HG03280 (cell line): ENCODE data around the gene HELZ.

ENCODE experiments used
- ATAC-seq: cut with Tn5 transposase; IDR thresholded peaks from one replicate; pipeline ENCODE4 v1.9.1; 2021; ENCODE audit warnings: mild to moderate bottlenecking, moderate library complexity; ENCODE audit not compliant: unreplicated experiment

HELZ gene

DNA sequence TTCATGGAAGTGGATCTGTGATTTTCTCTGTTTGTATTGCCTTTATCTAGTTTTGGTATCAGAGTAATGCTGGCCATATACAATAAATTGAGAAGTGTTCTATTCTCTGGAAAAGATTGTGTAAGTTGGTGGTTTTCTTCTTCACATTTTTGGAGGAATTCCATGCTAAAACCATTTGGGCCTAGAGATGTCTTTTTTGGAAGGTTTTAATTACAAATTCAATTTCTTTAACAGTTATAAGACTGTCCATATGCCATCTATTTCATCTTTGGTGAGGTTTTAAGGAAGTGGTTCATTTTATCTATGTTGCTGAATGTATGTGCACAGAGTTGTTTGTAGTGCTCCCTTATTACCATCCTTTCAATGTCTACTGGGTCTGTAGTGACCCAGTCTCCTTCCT is 154.7 kb downstream of the HELZ start:
- no peak for ATAC-seq

DNA sequence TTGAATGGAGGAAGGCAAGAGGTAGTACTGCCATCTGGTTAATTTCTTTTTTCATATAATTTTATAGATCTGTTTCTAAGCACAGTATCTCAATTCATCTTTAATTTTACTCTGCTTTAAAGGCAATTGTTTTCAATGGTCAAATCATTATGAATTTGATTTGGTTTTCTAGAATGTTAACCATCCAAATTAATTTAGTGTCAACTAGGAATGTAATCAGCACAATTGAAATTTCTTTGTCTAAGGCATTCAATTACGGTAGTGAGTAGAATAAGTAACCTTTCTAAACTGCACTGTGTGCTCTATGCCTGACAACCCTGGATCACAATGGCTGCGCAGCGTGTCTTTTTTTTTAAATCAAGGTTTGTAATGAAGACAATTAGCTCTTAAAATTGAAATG is 156.4 kb downstream of the HELZ start:
- no peak for ATAC-seq

DNA sequence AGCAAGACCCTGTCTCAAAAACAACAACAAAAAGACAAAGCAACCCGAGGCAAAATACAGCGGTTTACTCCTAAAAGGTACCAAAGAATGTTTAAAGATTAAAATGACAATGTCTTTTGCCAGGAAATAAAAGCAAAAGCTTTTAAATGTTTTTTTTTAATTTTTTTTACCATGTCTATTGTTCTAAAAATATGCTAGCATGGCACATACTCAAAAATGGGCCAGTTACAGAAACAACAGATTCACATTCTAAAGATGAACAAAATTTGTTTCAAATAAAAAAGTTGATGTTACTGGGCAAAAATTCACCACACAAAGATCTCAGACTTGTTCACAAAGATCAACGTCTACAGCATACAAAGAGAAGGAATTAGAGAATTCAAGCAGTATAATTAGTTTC is 159.6 kb downstream of the HELZ start:
- ATAC-seq = no peak

DNA sequence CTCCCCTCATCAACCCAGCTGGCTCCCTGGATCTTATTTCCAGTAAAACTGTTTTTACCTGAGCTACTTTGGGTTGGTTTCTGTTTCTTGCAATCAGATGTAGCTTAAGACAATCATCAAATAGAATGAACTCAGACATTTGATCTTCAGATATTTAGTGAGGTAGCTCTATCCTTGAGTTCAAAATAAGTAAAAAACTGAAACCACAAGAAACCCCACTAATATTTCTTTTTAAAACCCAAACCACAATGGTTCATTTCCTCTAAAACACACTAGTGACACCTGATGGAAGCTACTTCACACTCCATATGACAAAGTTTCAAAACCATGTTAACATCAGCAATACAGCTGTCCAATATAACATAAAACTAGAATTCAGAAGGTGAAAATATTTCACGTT is 162.9 kb downstream of the HELZ start:
- ATAC-seq = peak; percentile 78

DNA sequence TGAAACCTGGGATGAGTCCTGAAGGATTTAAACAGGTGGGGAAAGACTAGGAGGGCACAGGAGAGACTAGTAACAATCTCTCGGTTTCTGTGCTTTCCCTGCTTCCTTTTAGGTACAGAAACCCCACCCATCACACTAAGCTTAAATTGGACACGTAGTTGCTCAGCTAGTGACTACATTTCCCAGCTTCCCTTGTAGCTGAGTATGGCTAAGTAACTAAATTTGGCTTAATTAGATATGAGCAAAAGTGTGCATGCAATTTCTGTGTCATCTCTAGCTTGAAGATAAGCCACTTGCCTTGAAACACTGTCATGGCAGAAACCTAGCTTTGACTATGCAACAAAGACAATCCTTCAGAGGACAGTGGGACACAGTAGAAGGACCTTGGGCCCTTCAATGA is 164.2 kb downstream of the HELZ start:
- ATAC-seq = no peak

DNA sequence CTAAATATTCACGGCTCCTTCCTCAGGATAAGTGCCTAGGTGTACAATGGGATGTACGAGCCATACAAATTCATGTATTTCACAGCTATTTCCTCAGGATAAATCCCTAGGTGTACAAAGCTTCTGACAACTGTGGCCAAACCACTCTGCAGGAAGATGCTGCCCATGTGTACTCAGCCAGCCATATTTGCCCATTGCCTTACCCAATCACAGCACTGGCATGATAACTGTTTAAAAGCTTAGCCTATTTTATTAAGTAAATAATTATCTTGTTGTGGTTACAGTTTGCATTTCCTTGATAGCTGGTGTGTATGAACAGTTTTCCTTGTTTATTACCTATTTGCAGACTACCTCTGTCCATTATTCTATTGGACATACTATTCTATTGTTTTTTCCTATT is 165.5 kb downstream of the HELZ start:
- no peak for ATAC-seq

DNA sequence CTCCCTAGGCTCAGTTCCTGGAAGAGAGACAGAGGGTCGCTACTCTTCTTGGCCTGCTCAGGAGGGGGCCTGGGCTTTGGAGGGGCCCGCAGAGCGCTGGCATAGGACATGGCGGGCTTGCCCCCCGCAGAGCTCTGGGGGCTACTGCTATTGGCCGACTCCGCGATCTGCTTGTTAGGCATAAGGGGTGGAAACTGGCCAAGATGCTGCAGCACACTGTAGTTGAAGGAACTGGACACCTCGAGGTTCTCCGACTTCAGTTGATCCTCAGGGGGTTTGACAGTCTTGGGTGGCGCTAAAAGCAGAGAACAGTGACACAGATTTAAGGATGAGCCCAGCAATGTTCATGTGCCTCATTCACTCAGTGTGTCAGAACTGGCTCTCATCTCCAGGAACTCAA is 166.7 kb downstream of the HELZ start:
- ATAC-seq = no peak

DNA sequence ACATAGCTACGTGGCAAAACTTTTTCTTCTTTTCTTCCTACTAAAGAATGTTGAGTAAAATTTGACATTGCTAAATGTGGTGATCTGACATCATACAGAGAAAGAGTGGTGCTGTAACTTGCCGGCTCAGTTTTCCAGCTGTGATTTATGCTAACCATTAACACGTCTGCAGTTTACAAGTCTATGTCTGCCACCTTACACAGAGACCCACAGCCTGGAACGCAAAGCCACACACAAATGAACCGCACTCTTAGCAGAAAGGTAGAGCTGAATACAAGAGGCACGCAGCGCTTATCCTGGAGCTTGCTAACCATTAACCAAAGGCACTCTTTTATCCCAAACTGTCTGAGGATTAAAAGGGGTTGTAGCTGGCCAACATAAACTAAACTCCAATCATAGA is 168.7 kb downstream of the HELZ start:
- ATAC-seq = no peak

DNA sequence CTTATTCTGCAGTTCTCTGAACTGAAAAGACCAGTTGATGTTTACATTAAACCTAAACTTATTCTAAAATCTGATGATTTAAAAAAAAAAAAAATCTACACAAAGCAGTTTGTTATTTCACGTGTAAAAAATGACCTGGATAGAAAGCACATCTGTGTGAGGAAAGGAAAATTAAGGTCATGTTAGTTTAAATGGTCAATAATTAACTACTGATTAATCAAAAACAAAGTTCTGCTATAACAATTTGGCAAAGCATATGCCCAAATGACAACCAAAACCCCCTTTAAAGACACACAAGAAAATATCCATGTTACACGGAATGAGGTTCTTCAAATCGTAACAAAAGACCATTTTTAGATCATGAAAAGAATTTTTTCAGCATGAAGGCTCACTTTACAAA is 170.2 kb downstream of the HELZ start:
- ATAC-seq = no peak

DNA sequence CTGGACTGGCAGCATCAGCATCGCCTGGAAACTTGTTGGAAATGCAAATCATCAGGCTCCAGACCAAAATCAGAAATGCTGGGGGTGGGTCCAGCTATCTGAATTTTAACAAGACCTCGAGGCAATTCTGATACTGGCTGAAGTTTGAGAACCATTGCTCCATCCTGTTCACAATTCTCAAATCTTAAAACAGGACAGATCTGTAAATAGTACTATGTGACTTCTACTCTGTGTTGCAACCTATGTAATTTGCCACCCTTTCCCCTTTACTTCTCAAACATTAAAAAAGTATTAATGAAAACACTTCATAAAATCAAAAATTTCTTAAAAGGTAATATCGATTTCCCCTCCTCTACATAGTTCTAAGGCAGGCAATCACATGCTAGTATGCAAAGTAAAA is 172.1 kb downstream of the HELZ start:
- no peak for ATAC-seq

DNA sequence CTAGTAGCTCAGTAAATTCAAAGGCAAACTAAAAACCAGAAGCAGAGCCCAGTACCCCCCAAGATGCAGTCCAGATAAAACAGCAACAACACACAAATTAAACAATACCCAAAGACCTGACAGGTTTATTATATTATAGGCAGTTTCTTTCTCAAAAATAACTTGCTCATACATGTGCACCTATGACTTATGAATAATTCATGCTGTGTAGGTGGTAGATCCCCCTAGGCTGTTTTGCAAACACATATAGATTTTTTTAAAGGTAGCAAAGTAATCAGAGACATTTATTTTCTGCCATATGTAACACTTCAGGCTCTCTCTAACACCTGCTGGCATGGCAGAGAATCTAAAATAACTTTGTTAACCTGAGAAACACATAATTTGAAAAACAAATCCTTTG is 173.4 kb downstream of the HELZ start:
- ATAC-seq = no peak

DNA sequence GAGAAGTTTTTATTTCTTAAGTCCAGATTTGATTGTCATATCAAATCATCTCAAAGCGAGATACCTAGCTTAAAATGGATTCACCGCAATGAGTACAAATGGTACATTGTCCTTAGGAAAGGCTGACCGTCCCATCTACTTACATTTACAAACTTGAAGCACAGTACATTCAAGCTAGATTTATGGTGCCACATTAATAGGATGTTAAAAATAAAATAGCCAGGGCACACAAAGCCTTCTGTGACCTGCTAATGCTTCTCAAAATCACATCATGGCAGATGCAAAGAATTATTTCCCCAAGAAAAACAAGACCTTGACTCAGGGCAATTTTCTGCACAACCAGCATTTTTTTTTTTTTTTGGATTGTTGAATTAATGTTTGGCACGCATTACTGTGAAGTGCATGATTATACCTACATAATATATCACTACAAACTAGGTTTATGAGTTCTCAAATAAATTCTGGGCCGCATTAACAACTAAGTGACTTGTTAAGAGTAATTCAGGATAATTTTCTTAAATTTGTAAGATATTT is 175.3 kb downstream of the HELZ start:
- ATAC-seq = no peak

DNA sequence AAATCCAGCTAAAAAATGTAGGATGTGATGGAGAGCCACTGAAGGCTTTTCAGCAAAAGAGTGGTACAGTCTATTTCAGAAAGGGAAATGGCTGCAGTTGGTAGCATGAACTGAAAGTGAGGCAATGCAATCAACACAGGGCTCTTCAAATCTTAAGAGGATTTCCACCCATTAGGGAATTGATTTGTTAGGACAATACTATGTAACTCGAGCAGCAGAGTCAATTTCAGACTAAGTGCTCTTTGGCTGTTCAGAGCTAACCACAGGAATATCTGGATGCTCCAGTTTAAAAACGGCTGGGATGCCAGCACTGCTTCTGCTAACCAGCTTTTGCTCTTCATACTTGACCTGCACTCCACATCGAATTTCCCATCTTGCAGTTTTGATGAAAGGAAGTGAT is 176.0 kb downstream of the HELZ start:
- no peak for ATAC-seq

DNA sequence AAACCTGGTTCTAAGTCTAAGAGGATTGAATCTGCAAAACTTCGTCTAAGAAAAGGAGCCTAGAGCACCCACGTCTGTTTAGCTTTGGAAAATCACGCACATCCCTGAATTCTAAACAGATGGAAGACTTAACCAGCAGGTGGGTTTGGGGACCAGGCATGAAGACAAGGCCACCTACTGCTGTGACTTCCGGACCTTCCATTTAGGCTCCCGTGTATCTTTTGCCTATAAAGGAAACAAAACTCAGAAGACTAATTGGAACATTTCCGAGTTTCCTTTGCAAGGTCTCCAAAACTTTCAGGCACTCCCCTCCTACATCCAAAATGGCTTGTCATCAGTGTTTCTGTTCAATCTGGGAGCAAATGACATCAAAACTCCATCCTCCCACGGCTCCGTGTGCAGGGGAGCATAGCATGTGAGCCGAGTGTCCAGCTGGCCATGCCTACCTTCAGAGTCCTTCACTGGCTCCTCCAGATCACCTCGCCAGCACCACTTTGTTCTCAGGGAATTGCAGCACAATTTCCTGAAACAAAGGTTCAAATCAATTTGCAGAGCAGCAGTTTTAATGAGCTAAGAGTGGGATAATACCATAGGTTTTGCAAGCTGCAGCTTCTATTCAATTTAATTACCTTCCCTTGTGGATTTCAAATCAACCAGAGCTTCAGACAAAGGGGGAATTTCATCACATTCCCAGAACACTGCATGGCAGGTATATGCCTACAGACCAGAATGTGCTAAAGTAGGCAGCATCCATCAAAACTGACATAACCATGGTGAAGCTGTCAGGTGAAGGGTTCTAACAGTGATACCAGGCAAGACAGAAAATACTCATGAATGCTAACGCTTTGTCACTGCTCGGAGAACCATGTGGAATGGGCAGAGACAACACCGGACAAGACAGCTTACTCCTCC is 177.2 kb downstream of the HELZ start:
- no peak for ATAC-seq

DNA sequence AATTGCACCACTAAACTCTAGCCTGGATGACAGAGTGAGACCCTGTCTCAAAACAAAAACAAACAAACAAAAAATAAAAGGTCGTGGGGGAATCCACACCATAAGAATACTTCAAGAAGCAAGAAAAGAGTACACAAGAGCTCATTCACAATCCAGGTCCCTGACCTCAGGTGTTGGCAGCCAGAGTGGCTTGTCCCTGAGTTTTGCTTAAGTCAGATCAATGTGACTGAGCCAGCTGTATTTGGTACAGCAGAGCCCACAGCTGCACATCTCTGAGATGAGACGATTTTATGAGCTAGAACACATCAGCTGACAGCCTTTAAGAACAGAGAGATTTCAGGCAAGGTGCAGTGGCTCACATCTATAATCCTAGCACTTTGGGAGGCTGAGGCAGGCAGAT is 178.3 kb downstream of the HELZ start:
- ATAC-seq = no peak

DNA sequence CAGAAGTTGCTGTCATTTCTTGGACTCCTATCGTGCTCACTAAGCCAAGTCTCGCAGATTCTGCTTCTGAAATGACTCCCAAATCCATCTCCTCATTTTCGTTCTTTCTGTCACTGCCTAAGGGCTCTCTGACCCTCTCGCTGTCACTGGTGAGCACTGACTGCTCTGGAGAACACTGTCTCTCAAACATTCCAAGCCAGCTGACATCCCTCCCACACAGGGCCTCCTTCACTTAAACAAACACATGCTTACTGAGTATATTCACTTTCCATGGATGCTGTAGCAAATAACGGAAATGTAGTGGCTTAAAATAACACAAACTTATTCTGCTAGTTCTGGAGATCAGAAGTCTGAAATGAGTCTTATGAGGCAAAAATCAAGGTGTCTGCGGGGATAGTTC is 181.9 kb downstream of the HELZ start:
- ATAC-seq = no peak

DNA sequence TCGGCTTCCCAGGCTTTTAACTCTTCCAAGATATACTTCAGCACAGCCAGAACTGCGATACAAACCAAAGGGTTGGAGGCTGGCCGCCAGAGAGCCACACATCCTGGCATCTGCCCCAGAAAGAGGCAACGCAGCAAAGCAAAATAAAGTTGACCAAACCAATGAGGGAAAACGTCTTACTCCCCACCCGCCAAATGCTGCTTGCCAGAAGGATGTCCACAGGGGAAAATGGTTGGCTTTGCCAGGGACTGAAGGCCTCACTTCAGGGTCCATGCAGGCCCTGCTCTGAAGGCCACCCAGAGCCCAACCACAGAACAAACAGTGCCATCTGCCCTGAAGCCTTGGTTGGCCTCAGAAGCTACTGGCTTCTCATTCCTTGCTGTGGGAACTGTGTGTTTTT is 185.6 kb downstream of the HELZ start:
- no peak for ATAC-seq

DNA sequence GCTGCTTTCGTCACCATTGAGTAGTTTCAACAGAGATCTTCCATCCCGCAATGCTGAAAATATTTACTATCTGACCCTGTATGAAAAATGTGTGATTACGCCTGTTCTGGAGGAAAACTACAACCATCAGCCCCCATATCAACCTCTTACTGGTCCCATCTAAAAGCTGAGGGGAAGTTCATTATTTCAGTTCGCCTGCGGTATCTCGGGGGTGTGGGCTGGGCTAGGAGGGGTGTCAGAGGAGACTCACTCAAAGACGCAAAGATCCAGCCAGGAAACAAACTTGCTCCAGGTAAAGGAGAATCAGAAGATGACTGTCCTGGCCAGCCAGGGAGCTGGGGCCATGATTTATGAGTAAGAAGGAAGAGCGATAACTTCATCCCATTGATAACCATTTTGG is 187.0 kb downstream of the HELZ start:
- no peak for ATAC-seq

DNA sequence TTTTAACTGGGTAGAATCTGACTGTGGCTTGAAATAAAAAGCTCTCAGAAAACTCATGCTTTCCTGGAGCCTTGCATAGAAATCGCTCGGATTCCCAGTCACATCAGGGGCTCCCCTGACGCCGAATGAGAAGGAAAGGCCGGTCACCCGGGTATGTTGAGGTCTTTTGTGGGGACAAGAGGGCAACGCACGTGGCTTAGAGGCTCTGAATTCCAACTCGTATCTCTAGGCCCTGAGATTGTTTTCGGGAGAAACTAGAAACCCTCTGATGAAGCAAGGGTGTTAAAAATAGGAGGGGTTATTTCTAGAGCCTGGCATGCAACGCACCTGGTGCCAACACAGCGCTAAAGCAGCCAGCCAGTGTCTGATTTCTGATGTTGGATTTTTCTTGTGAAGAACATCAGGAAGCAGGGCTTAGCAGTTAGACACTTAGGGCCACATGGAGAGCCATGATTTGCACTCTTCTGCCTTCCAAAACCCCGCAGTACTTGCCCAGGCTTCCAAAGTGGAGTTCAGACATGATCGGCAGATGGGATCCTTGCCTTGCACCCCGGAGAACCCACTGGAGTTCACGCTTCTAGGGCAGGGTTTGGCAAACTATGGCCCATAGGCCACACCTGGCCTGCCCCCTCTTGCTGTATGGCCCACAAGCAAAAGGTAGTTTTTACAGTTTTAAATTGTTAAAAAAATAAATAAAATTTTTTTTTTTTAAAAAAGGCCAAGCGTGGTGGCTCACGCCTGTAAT is 188.1 kb downstream of the HELZ start:
- ATAC-seq = no peak

DNA sequence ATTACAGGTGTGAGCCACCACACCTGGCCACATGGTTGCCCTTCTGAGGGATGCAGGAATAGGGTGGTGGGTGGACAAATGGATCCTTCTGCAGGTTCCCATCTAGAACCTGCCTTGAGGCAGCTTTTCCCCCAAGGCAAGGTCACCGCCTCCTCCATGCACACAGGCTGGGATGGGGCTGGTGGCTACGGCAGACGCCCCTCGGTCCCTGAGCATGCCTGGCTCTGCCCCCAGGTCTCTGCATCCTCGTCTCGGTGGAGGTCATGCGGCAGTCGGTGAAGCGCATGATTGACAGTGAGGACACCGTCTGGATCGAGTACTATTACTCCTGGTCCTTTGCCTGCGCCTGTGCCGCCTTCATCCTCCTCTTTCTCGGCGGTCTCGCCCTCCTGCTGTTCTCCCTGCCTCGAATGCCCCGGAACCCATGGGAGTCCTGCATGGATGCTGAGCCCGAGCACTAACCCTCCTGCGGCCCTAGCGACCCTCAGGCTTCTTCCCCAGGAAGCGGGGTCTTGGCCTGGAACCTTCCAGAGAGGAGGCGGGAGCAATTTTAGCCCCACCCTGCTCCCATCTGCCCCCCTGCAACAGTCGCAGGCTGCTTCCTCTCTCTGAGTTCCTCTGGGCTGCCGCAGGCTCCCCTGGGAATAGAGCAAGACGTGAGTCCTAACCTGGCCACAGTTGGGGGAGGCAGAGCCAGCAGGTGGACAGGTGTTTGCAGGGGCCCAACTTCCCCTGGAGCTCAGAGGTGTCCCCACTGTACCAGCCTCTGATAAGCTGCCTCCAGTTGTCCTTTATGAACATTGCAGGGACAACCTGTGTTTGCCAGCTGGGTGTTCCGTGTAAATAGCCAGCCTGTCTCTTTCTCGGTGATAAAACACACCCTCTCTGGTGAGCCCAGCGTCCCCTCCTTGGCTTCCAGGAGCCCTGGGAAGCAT is 188.9 kb downstream of the HELZ start:
- no peak for ATAC-seq

DNA sequence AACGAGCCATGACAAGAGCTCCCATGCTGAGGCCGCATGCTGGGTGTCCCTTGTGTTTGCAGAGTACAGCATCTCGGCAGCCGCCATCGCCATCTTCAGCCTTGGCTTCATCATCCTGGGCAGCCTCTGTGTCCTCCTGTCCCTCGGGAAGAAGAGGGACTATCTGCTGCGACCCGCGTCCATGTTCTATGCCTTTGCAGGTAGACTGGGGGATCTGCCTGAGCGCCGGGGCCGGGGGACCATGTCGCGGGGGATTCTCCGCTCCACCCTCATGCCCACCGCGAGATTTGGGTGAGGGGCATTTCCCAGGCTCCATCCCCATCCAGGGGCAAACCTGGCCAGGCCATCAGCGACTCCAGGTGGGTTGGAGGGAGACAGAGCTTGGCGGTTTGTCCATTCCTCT is 190.0 kb downstream of the HELZ start:
- no peak for ATAC-seq
